Anterior cingulate cortex (tissue), 58 donors: ENCODE measurements around the gene TMEM200B.
"Not testable (repeated sequence)": the region's sequence is repeated elsewhere in the genome, so short reads cannot be mapped to it uniquely, and the experiment has no call there.

Source experiments
- DNase-seq, 58 donors: peaks; one replicate each; lab custom pipeline; 2025; lab: John Stamatoyannopoulos, UW

Gene TMEM200B

GRCh38 chr1:29123887-29124365 is at the start of gene TMEM200B:
TMEM200B (minus strand) TSS chr1:29123903; CDS start chr1:29121828, 2,075 bp downstream.
- no peak for DNase-seq

- no peak for DNase-seq
Measured at GRCh38 chr1:29172415-29172939, 48.8 kb upstream of the TMEM200B start.

GRCh38 chr1:29171521-29171920 is 47.8 kb upstream of the TMEM200B start:
- DNase-seq, result no peak

- no peak for DNase-seq
Measured at GRCh38 chr1:29171089-29171488, 47.4 kb upstream of the TMEM200B start.

GRCh38 chr1:29169976-29170375 is 46.3 kb upstream of the TMEM200B start:
- no peak for DNase-seq

GRCh38 chr1:29167904-29168303 is 44.2 kb upstream of the TMEM200B start:
- no peak for DNase-seq

GRCh38 chr1:29166291-29166878 is 42.7 kb upstream of the TMEM200B start:
- DNase-seq, result no peak

- DNase-seq, result no peak
Measured at GRCh38 chr1:29164588-29164987, 40.9 kb upstream of the TMEM200B start.

GRCh38 chr1:29162476-29163138 is 38.9 kb upstream of the TMEM200B start:
- DNase-seq, result peak in 1 of 58 donors; percentile 4

GRCh38 chr1:29162025-29162424 is 38.3 kb upstream of the TMEM200B start:
- no peak for DNase-seq

- DNase-seq, result no peak
Measured at GRCh38 chr1:29159773-29160172, 36.1 kb upstream of the TMEM200B start.

- no peak for DNase-seq
Measured at GRCh38 chr1:29157269-29157601, 33.5 kb upstream of the TMEM200B start.

GRCh38 chr1:29156543-29157268 is 33.0 kb upstream of the TMEM200B start:
- DNase-seq, result no peak

GRCh38 chr1:29152046-29152805 is 28.5 kb upstream of the TMEM200B start:
- no peak for DNase-seq

- not testable (repeated sequence) for DNase-seq
Measured at GRCh38 chr1:29150346-29150745, 26.6 kb upstream of the TMEM200B start.

- DNase-seq, result no peak
Measured at GRCh38 chr1:29148656-29149491, 25.2 kb upstream of the TMEM200B start.

GRCh38 chr1:29145739-29146437 is 22.2 kb upstream of the TMEM200B start:
- no peak for DNase-seq

GRCh38 chr1:29144178-29144577 is 20.5 kb upstream of the TMEM200B start:
- no peak for DNase-seq

GRCh38 chr1:29142714-29143113 is 19.0 kb upstream of the TMEM200B start:
- no peak for DNase-seq
